Measurements from ENCODE around the gene APOA4. TPM values are rescaled to one million over a fixed set of nuclear protein-coding genes. Genes with fewer than 3 reads are reported as not detected.
A peak's percentile ranks its signal among the peaks of the same experiment; 100 is the strongest.
"Not testable (repeated sequence)": the region's sequence is repeated elsewhere in the genome, so short reads cannot be mapped to it uniquely, and the experiment has no call there.

APOA4 gene
- total and polyA plus RNA-seq, 12 donors = 0.17 to 1.1 TPM; not detected in 10

DNA sequence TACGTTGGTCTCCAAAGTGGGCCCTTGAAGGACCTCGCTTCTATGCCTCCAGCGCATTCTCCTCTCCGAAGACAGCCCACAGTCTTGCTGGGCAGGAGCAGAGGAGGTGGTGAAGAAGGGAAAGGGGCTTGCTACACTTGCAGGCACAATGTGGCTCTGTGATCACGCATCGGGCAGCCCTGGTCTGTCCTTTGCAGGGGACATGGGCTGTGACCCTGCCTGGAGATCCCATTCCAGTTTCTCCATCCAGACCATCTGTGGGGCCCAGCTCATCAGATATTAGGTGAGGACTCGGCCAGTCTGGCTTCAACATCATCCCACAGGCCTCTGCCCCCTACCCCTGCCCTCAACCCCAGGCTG, 13.5 kb upstream of the APOA4 start:
- intact Hi-C loops (cut with DNase I) = loop anchor here in 1 of 2 donors (5.0 kb wide), 1 partner anchor 44 kb away; the partner anchor contains the start of gene APOA5
- TF ChIP-seq, protein P1, sequence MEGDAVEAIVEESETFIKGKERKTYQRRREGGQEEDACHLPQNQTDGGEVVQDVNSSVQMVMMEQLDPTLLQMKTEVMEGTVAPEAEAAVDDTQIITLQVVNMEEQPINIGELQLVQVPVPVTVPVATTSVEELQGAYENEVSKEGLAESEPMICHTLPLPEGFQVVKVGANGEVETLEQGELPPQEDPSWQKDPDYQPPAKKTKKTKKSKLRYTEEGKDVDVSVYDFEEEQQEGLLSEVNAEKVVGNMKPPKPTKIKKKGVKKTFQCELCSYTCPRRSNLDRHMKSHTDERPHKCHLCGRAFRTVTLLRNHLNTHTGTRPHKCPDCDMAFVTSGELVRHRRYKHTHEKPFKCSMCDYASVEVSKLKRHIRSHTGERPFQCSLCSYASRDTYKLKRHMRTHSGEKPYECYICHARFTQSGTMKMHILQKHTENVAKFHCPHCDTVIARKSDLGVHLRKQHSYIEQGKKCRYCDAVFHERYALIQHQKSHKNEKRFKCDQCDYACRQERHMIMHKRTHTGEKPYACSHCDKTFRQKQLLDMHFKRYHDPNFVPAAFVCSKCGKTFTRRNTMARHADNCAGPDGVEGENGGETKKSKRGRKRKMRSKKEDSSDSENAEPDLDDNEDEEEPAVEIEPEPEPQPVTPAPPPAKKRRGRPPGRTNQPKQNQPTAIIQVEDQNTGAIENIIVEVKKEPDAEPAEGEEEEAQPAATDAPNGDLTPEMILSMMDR (IDR thresholded peaks at IDR 0.05) = no peak
- no peak for TF ChIP-seq POLR2A (IDR thresholded peaks at IDR 0.05)
- no peak for DNase-seq
- no peak overlapping the region for H3K27ac ChIP-seq
- H3K4me3 ChIP-seq = no peak overlapping the region
- H3K36me3 ChIP-seq (replicated peaks in 1 of 2) = no peaks in the 10 kb centered on the region
- 80 to 90% (median 86%) methylated on average over 5 to 7 of the region's 7 CpGs for WGBS, 4 donors
- H3K27me3 ChIP-seq = no peaks in the 10 kb centered on the region
- H3K9me3 ChIP-seq (replicated peaks in 1 of 3) = no peaks in the 10 kb centered on the region
- H3K4me1 ChIP-seq (replicated peaks in 1 of 2) = peaks cover 9 to 17% of the 10 kb centered on the region in 2 donors

DNA sequence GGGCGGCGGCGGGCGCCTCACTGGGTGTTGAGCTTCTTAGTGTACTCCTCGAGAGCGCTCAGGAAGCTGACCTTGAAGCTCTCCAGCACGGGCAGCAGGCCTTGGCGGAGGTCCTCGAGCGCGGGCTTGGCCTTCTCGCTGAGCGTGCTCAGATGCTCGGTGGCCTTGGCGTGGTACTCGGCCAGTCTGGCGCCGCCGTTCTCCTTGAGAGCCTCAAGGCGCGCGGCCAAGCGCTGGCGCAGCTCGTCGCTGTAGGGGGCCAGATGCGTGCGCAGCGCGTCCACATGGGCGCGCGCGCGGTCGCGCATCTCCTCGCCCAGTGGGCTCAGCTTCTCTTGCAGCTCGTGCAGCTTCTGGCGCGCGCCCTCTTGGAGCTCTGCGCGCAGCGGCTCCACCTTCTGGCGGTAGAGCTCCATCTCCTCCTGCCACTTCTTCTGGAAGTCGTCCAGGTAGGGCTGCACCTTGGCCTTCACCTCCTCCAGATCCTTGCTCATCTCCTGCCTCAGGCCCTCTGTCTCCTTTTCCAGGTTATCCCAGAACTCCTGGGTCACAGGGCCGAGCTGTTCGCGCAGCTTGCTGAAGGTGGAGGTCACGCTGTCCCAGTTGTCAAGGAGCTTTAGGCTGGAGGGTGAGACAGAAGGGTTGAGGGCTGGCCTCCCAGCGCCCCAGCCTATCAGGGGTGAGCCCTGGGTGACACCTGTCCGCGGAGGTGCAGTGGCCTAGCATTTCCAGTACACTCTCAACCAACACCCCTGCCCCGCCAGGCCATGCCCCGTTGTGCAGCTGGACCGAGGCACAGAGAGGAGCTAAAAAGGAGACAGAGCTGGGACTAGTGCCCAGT, 12.9 kb upstream of the APOA4 start:
- Histone ChIP-seq H3K27ac (peak overlapping the region in 3 of 5 donors; percentile 14 to 73 (median 56)), H3K4me3 (peak overlapping the region in 1 of 4 donors; percentile 44), H3K36me3 (replicated peaks in 1 of 2) (no peaks in the 10 kb centered on the region), H3K4me1 (replicated peaks in 1 of 2) (peaks cover 9 to 17% of the 10 kb centered on the region in 2 donors), H3K27me3 (no peaks in the 10 kb centered on the region), H3K9me3 (replicated peaks in 1 of 3) (no peaks in the 10 kb centered on the region)
- no peak for TF ChIP-seq POLR2A (IDR thresholded peaks at IDR 0.05)
- TF ChIP-seq, protein P1 (IDR thresholded peaks at IDR 0.05) = peak; percentile 11 to 53 (median 37)
- whole genome bisulfite sequencing, 4 donors = 8 to 33% (median 15%) methylated on average over 17 to 57 of the region's 57 CpGs
- intact Hi-C loops (cut with DNase I) = loop anchor here in 1 of 2 donors (5.0 kb wide), 1 partner anchor 44 kb away; the partner anchor contains the start of gene APOA5
- peak; percentile 76 to 91 (median 86) for DNase-seq

DNA sequence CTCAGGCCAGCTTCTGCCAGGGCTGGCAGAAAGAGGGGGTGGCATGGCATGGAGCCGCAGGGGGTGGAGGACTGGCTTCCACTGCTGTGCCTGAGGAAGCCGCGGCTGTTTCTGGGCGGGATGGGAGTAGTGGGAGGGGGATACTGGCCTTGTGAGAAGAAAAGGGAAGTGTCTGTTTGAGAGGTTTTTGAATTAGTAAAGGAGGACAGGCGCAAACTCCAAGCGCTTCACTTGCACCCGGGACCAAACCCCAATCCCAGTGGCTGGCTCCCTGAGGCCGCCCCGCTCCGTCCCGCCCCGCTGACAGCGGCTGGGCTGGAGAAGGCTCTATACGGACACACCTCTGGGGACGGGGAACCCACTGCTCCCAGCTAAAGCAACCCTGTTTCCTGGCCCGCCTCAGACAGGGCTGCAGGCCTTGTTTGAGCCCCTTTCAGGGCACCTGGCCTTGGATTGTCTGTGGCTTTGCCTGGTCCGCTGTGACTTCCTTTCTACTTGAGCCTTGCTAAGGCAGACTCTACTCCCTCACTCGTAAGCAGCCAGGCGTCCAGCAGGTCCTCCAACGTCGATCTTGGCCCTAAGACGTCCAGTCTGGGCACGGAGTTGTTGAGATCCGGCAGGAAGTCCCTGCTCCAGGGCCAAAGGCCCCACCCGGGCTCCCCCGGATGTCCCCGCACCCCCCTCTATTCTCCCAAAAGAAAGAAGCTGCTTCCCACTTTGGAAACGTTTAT, 12.1 kb upstream of the APOA4 start:
- peak overlapping the region in 3 of 5 donors; percentile 14 to 73 (median 56) for H3K27ac ChIP-seq
- TF ChIP-seq POLR2A (IDR thresholded peaks at IDR 0.05) = no peak
- TF ChIP-seq, protein P1 (IDR thresholded peaks at IDR 0.05) = no peak
- WGBS, 4 donors = 42 to 68% (median 47%) methylated on average over 18 to 28 of the region's 28 CpGs
- intact Hi-C loops (cut with DNase I) = loop anchor here in 1 of 2 donors (5.0 kb wide), 1 partner anchor 43 kb away; the partner anchor contains the start of gene APOA5
- DNase-seq = no peak
- no peaks in the 10 kb centered on the region for H3K27me3 ChIP-seq
- H3K4me1 ChIP-seq (replicated peaks in 1 of 2) = peaks cover 9 to 17% of the 10 kb centered on the region in 2 donors
- no peaks in the 10 kb centered on the region for H3K9me3 ChIP-seq (replicated peaks in 1 of 3)
- H3K4me3 ChIP-seq = peak overlapping the region in 1 of 4 donors; percentile 44
- H3K36me3 ChIP-seq (replicated peaks in 1 of 2) = no peaks in the 10 kb centered on the region

DNA sequence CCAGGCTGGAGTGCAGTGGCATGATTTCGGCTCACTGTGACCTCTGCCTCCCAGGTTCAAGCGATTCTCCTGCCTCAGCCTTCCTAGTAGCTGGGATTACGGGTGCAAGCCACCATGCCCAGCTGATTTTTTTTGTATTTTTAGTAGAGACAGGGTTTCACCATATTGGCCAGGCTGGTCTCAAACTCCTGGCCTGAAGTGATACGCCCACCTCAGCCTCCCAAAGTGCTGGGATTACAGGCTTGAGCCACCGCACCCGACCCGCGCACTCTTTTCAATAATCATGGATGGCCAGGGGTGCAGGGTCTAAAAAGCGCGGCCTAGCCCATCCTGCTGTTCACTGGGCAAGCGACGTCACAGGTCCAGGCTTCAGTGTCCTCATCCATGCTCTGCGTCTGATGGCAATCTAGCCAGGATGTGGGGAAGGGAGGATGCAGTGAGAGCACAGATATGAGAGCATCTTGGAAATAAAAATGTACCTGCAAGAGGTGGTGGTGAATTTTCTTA, 11.5 kb upstream of the APOA4 start:
- intact Hi-C loops (cut with DNase I) = loop anchor here in 1 of 2 donors (5.0 kb wide), 1 partner anchor 42 kb away; the partner anchor contains the start of gene APOA5
- H3K27ac ChIP-seq; H3K27me3 ChIP-seq; DNase-seq; H3K9me3 ChIP-seq (replicated peaks in 1 of 3); H3K4me3 ChIP-seq; H3K36me3 ChIP-seq (replicated peaks in 1 of 2): not testable (repeated sequence)
- 79 to 93% (median 83%) methylated on average over 11 to 13 of the region's 13 CpGs for WGBS, 4 donors
- H3K4me1 ChIP-seq (replicated peaks in 1 of 2) = peaks cover 9 to 17% of the 10 kb centered on the region in 2 donors
